Endometrium (tissue), 2 donors: ENCODE results near the gene GABRE.

Experiments used
- FAIRE-seq: peaks from 2 replicates; lab custom pipeline; 2012; peaks lifted over from hg19 to GRCh38; lab: Jason Lieb, UNC
- donor health status: control.
- donor health status: control.

GABRE gene, protein sequence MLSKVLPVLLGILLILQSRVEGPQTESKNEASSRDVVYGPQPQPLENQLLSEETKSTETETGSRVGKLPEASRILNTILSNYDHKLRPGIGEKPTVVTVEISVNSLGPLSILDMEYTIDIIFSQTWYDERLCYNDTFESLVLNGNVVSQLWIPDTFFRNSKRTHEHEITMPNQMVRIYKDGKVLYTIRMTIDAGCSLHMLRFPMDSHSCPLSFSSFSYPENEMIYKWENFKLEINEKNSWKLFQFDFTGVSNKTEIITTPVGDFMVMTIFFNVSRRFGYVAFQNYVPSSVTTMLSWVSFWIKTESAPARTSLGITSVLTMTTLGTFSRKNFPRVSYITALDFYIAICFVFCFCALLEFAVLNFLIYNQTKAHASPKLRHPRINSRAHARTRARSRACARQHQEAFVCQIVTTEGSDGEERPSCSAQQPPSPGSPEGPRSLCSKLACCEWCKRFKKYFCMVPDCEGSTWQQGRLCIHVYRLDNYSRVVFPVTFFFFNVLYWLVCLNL

DNA sequence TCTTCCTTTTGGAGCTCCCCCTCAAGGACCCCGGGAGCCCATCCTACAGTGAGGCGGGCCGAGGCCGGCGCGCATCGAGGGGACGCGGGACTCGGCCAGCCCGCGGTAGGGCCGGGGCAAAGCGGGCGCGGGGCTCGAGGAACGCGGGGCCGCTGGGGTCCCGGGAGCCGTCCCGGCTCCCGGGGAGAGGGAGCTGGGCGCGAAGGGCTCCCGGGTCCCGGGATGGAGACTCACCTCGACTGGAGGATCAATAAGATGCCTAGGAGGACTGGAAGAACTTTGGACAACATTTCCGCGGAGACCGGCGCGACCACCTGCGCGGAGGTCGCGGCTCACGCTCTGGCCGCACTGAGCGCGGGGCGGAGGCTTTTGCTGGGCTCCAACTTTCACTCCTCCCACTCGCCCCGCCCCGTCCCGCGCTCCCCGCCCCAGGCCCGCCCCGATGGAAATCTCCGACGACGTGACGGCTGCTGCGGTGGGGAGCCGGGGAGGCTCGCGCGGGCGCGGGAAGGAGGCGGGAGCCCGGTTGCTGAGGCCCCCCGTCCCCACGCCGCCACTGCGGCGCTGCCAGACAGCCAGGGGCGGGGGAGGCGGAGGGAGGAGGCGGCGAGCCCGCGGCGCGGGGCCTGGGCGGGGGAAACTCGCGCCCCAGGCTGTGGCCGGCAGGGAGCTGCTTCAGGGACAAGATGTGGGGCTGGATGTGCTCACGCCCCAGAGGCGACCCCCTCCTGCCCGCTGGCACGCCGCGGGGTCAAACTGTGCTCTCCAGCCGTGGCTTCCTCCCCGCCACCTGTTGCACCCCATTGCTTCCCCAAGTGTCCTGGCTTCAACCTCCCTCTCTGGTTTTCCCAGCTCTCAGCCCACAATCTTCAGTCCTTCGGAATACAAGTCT lies at the start of gene GABRE:
Gene GABRE, minus strand, starts transcription at position 341 of the 892 bp plus-strand sequence. Its CDS starts 51 bp downstream, at position 290.
- FAIRE-seq = no peak

DNA sequence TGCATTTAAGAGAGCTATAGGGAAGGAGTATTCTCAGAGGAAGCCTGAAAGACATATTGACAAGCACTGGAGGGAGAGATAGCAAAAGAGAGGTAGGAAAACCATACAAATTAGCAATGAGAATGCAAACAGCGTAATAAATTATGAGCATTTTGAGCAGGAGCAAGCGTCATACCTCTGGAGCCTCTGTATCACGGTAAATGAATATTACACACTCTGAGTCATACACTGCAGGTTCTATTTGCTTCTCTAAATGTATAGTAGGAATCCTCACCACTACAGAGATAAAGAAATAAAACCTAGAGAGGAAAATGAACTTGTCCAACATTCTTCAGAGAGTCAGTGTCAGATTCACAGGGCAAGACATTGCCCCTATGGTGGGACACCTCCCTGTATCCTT lies 46.4 kb upstream of the GABRE start:
- FAIRE-seq = no peak

DNA sequence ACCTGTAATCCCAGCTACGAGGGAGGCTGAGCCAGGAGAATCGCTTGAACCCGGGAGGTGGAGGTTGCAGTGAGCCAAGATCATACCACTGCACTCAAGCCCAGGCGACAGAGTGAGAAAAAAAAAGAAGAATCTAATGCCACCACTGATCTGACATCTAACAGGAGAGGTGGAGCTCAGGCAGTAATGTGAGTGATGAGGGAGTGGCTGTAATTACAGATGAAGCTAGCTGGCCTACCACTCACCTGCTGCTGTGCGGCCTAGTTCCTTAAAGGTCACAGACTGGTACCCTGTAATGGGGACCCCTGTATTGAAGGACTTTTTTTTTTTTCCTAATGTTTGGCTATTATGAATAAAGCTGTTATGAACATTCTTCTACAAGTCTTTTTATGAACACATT lies 25.3 kb upstream of the GABRE start:
- FAIRE-seq = no peak

DNA sequence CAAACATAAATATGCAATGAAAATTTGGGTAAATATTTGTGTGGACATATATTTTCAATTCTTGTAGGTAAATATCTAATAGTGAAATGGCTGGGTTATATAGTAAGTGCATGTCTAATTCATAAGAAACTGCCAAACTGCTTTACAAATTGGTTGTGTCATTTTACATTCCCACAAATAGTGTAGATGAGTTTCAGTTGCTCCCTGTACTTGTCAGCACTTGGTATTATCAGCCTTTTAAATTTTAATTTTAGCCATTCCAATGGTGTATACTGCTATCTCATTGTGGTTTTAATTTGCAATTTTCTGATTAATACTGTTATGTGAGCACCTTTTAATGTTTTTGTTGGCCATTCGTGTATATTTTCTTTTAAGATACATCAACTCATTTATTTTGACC lies 23.1 kb upstream of the GABRE start:
- no peak for FAIRE-seq

DNA sequence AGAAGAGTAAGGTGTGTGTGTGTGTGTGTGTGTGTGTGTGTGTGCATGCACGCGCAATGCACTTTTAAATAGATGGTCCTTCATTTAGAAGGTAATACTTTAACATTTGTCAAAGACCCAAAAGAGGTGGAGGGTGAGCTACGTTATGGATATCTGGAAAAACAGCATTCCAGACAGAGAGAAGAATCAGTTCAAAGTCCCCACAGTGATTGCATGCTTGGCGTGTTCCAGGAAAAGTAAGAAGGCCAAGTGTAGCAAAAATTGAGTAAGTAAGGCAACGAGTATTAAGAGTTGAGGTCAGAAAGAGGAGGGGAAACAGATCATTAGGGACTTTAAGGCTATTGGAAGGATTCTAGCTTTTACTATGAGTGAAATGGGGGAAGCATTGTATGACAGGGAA lies 21.9 kb upstream of the GABRE start:
- FAIRE-seq = no peak

DNA sequence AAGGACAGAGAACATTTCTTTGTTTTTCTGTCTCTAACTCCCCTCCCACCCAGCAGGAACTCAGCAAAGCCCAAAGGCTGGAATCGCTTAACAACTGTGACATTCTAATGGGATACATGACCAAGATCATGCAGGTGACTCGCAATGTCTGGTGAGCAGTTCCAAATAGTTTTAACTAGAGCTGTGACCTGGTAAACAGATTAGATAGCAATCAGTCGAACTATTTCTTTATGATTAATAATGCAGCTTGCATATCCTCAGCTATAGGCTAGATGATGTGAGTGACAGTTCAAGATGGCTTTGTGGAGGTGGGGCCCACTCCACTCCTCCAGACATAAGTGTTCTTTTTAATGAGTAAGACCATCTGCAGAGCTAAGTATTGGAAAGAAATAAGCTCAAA lies 20.0 kb upstream of the GABRE start:
- no peak for FAIRE-seq

DNA sequence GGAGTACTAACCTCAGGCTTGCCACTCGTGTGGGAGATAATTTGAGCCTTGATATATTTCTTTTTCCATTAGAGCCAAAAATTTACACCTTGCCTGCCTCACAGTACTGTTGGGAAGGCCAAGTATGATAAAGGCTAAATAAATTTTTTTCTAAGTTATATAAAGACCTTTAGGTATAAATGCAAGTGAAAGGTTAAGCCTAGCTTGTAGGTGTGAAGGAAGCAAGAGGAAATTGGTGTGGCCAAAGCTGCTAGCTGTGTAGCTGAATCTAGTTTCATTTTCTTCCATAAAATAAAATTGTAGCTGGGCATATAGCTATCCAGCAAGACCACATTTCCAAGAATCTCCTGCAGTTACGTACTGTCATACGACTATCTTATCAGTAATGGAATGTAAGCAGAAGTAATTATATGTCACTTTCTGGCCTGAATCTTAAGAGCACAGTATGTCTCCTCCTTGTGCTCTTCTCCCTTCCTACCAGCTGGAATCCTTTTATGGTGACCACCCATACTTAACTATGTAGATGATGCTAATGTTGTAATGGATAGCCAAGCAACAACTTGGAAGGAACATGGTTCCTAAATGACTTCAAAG lies 14.3 kb upstream of the GABRE start:
- no peak for FAIRE-seq

DNA sequence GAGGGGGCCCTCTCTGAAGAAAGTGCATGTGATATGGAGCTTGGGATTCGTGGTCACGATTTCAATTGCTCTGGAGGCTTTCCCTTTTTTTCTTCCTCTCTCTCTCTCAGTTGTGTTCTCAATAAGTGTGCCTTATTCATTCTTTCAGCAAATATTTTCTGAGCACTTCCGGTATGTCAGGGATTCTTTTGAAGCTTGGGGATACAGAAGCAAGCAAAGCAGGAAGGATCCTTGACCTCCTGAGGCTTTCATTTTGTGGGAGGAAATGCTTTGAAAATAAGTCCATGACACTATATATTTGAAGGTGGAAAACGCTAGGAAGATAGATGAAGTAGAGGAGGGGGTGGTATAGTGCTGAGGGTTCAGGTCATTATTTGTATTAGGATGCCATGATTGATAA lies 12.6 kb upstream of the GABRE start:
- no peak for FAIRE-seq

DNA sequence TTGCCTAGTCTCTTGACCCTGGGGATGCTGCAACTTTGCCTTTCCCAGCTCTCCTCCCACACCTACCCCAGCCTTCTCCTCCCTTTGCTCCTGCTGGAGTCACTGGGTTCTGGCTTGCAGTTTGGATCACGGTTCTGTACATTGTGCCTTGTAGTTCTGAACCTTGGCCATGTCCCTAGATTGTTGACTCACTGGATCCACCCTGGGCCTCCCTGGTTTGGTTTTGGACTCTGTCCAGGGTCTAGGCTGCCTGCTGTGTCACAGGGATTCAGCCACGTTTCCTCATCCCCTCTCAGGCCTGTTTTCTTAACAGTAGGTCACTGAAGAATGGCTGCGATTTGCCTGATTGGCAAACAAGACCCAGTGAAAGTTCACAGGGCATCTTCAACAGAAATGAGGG lies 11.5 kb upstream of the GABRE start:
- no peak for FAIRE-seq

DNA sequence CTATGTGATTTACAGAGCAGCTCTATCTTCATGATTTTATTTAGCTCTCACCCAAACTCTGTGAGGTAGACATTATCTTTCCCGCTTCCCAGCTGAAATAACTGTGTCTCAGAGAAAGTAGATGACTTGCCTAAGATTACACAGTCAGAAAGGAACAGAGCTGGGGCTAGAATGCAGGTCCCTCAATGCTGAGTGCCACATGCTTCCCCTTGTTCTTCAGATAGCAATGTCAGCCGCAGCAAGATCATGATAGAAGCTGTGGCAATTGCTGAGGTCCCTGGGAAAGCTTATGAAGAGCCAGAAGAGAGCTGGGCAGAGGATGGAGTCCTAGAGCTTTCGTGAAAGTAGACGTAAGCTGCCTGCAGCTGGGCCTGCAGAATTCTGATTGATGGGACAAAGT lies 11.1 kb upstream of the GABRE start:
- no peak for FAIRE-seq

DNA sequence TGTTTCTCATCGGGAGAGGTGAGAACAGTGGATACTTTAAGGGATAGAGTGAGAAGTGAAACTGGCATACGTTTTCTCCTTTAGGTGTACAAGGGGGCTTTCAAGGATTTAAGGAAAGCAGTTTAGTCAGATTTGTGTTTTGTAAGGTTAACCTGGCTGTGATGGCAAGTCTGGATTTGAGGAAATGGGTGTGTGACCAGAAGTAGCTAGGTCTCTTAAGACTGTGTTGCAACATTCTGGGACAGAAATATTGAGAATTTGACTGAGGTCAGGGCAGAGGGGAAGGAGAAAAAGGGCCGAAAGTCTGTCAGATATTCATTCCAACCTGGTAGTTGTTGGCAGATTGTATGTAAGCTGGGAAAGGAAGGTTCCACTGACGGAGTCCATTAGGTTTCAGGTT lies 10.4 kb upstream of the GABRE start:
- FAIRE-seq = no peak

DNA sequence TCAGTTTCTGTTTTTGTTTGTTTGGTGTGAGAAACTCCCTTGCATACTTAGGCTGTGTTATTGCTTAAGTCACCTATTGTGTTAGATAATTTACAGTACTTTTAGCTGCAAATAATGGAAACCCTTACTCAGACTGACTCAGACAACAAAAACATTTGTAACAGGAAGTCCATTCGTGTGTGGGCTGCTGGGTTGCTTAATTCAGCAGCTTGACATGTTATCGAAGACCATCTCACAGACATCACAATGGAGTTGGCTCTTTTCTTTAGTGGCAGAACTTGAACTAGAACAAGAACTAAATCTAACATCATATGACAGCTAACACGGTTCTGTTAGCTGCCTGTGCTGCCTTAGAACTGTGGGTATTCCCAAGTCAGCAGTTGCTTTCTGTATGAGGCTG lies 9.9 kb upstream of the GABRE start:
- no peak for FAIRE-seq

DNA sequence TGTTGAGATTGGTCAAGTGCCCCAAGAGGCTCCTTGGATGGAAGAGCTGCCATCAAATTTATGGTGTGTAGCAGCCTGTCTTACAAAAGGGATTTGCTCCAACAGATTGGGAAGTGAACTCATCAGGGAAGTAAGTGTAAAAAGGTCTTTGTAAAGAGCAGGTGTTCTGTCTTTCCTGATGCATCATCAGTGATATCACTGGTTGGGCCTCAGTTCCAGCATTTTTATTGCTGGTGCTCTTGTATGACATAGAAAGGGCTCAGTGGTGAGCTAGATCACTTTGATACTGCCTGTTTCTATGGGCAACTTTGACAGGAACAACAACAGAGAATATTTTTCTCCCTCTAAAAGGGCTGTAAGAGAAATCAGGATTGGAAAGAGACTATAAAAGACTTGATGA lies 8.7 kb upstream of the GABRE start:
- no peak for FAIRE-seq

DNA sequence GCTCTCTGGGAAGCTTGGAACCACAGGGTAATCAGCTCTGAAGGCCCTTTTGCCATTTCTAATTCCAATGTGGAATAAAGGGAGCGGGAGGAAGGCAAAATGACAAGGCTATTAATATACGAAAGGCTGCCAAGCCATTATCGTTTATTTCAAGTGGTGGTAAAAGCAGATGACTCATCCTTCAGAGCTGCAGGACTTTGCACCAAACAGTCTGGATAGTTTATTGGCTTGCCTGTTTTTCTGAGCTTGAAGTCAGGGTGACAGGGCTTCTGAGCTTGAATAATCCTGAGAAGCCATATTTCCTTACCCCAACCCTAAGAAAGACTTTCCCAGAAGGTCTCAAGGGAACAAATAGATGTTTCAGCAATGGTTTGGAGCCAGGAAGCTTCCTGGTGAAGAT lies 7.7 kb upstream of the GABRE start:
- no peak for FAIRE-seq

DNA sequence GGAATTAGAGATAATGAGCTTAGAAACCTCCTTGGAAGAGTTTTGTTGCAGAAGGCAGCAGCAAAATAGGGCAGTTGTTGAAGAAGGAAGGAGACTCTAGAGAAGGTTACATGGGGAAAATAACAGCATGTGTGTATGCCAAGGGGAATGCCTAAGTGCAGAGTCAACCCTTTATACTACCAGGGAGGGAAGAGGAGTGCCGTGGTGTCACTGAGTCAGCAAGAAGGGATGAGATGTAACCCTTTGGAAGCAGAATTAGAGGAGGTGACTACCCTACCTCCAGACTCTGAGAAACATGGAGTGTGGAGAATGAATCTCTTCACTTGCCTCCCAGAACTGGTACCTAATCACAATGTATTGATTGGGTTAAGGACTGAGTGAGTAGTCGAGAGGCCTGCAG lies 6.7 kb upstream of the GABRE start:
- FAIRE-seq = no peak

DNA sequence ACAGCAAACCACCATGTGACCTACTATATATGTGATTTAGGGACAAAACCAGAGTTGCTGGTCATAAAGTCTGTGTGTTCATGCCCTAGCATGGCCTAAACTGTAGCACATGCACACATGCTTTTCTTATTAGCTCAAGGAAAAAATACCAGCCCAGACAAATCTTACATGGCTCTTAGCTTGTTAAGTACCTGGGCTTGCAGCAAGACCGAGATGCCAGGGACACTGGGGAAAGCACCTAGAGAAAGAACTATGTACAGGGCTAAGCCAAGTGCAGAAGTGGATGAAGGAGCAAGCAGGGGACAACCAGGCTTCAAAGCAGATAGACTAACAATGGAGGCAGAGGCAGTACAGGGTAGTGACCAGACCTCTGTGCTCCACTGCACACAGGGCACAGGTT lies 3.4 kb upstream of the GABRE start:
- no peak for FAIRE-seq

DNA sequence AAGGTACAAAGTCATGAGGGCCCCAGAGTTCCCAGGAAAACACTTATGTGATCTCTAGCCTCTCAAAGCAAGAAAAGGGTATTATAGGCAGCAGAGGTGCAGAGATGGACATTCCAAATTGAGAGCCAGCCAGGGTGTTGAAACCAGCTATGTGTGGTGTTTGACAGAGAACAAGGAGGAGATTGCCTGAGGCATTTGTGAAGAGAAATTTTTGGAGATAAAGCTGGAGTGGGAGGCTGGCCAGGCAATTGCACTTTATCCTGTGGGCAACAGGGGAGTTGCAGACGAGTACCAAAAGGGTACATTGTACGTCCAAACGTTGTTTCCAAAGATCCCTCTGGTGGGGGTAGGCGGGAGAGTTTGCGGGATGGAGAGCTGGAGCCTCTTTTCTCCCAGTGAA lies 2.5 kb upstream of the GABRE start:
- no peak for FAIRE-seq

DNA sequence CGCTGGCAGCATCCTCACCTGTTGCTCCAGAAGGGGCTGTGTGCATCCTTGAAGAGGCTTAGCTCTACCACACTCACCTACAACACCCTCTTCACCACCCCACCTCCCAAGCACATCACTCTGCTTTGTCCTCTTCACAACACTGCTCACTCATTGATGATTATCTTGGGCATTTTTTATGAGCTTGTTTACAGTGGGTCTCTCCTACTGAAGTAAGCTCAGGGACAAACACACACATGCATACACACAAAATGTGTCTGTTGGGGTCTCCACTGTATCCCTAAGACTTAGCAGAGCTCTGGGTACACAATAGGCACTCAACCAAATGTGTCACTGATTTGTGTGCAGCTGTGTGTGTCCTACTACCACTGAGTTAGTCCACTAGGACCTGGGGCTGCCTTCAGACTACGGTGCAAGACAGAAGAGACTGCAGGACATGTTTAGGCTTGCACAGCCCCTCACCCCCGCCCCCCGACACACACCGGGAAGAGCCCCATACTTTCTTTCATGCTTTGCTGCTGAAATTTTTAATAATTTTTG lies 1.3 kb upstream of the GABRE start:
- no peak for FAIRE-seq

DNA sequence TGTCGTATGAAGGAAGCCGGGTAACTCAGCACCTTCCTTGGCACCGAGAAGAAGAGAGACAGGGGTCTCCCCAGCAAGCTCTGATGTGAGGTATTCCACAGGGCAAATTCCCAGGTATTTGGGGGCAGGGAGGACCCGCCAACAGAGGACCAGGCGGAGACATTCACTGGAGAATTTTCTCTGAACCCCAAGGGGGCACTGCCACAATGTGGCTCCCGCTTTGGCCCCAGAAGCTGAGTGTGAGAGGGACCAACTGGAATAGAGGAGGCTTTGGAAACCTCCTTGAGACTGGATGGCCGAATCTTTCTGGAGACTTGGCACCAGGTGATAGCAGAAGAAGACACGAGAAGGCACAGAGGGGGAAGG lies 735 bp upstream of the GABRE start:
- FAIRE-seq = no peak

DNA sequence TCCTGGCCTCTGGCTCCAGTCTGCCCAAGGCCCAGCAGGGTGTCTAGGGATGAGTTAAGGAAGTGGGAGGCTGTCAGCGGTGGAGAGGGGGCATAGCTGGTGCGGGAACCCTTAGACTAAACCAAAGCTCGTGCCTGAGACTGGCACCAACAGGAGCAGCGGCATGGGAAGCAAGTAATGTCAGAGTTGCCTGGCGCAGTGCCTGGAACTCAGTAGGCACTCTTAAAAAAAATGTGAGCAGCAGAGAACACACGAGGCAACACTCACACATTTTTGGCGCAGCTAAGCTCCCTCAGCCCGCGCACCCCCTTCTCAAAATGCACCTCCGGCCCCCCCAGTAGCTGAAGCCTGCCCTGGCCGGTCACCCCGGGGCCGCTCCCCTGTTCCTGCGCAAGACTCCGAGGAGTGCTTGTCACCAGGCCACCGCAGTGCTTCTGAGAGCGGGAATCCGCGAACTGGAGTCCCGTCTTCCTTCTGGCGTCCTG lies 583 bp downstream of the GABRE start:
- FAIRE-seq = no peak

DNA sequence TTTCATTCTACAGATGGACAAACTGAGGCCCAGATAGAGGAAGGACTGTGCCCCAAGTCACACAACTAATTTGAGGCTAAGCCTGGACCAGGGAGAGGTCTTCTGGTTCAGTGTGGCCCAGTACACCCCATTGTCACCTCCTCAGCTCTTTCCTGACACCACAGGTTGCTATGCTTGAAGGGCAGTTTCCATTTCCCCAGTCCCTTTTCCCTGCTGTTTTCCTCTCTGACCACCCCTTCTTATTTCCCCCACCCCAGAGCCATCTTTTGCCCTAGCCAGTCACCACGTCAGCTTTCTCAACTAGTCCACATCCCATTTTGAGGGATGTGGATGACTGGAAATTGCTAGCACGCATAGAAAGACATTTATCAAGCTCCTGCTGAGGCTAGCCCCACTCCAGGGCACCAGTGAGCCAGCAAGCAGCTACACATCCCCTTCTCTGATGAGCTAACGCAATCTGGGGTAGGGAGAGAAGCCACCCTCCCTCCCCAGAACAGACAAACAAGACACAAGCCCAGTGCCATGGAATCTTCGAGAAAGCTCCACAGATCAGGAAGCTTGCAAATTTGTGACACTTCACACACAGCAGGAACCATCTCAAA lies 1.3 kb downstream of the GABRE start:
- FAIRE-seq = no peak

DNA sequence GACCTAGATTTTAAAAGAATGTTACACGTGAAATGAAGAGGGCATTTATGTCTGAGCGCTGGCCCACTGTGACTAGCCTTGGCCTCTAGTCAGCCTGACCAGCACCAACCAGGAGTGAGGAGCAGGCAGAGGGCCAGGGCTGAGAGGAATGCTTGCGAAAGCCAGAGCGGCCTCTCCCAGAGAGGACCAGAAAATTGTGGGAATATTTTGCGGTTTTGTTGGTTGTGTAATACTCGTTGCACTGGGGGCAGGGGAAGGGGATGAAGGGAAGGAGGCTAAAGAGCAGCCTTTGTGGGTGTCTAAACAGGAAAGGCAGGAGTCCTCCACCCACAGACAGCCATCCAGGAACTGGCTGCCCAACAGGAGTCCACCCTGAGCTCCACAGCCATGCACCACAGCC lies 3.8 kb downstream of the GABRE start:
- FAIRE-seq = no peak
